HUDEP-2 (cell line): ENCODE results near the gene CLEC11A.
A peak's percentile ranks its signal among the peaks of the same experiment; 100 is the strongest.
"Not testable (repeated sequence)": the region's sequence is repeated elsewhere in the genome, so short reads cannot be mapped to it uniquely, and the experiment has no call there.

Experiments used
- DNase-seq, 76 experiments: peaks; one replicate each; lab custom pipeline; 2025; ENCODE audit not compliant: unreplicated experiment in 76 of 76; lab: John Stamatoyannopoulos, UW

The CLEC11A gene

DNA sequence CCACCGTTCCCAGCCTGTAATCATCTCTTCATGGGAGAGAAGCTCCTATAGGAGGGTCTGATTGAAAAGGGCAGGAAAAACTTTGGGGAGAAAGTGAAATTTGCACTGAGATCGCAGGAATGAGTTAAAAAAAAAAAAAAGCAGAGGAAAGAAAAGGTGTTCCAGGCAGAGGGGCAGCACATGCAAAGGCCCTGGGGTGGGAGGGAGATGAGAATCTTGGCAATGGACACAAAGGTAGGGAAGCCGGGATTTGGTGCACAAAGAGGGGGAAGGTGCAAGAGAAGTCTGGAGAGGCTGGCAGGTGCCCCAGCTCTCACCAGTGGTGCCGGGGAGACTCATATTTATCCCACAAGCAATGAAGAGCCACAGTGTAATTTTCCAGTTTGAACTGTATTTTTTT lies 30.7 kb downstream of the CLEC11A start:
- no peak for DNase-seq

DNA sequence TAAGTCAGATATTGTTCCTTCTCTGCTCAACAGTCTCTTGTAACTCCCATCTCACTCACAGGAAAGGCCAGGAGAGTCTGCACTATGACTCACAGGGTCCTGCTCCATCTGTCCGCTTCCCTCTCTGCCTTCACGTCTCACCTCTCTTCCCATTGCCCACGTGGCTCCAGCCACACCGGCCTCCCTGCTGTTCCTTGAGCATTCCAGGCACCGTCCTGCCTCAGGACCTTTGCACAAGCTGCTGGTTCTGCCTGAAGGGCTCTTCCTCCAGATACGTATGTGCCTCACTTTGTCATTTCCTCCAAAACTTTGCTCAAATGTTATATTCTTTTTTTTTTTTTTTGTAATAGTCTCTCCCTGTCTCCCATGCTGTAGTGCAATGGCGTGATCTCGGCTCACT lies 33.1 kb downstream of the CLEC11A start:
- DNase-seq, result not testable (repeated sequence)

DNA sequence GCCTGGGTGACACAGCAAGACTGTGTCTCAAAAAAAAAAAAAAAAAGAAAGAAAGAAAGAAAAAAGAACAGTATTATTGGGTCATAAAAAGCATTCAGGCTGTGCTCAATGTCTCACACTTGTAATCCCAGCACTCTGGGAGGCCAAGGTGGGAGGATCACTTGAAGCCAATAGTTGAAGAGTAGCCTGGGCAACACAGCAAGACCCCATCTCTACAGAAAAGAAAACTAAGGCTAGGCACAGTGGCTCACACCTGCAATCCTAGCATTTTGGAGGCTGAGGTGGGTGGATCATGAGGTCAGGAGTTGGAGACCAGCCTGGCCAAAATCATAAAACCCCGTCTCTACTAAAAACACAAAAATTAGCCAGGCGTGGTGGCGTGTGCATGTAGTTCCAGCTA lies 34.5 kb downstream of the CLEC11A start:
- DNase-seq, result not testable (repeated sequence)

DNA sequence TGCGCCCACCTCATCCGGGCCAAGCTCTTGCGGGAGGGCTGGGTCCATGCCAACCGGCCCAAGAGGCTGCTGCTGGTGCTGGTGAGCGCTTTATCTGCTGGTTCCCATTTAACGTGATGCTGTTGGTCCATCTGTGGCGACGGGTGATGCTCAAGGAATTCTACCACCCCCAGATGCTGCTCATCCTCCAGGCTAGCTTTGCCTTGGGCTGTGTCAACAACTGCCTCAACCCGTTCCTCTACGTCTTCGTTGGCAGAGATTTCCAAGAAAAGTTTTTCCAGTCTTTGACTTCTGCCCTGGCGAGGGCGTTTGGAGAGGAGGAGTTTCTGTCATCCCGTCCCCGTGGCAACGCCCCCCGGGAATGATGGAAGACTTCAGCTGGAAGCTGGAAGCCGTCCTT lies 35.9 kb downstream of the CLEC11A start:
- DNase-seq, result not testable (repeated sequence)

DNA sequence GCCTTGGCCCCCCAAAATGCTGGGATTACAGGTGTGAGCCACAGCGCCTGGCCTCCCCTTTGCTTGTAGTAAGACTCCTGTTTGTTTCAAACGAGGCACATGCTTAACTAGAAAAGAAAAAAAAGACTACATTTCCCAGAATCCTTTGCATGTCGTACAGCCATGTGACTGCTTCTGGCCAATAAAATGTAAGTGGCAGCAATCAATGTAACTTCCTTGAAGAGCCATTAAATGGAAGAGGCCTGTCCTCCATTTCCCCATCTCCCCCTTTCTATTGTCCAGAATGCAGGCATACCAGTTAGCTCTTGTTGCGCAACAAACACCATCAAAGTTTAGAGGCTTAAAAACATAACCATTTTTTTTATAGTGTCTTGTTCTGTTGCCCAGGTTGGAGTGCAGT lies 36.7 kb downstream of the CLEC11A start:
- DNase-seq, result peak in 14 of 76 experiments; percentile 6 to 52 (median 18)

DNA sequence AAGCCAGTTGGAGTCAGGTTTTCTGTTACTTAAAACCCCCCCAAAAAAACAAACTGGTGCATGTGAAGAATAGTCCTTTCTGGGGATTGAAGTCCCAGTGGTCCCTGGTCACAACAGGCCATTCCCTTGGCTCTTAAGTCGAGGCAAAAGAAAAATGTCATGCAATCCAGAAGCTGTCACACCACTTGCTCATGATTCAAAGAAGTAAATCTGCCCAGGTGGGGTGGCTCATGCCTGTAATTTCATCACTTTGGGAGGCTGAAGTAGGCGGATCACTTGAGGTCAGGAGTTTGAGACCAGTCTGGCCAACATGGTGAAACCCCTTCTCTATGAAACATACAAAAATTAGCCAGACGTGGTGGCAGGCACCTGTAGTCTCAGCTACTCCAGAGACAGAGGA lies 38.3 kb downstream of the CLEC11A start:
- not testable (repeated sequence) for DNase-seq

DNA sequence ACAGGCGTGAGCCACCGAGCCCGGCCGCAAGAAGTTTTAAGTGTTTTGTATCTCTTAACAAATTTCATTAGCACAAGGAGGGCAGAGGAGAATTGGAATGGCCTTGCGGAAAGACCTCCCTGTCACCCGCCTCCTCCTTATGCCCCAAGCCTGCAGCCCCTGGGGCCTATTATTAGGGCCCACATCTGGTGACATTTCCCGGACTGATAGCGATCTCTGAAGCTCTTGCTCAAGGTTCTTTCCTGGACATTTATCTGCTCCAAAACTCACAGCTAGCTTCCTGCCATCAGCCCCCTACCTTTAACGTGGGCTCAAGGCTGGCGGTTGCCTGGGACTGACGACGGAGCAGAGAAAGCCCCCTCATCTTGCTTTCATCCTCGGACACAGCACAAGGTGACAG lies 40.4 kb downstream of the CLEC11A start:
- DNase-seq, result not testable (repeated sequence)

DNA sequence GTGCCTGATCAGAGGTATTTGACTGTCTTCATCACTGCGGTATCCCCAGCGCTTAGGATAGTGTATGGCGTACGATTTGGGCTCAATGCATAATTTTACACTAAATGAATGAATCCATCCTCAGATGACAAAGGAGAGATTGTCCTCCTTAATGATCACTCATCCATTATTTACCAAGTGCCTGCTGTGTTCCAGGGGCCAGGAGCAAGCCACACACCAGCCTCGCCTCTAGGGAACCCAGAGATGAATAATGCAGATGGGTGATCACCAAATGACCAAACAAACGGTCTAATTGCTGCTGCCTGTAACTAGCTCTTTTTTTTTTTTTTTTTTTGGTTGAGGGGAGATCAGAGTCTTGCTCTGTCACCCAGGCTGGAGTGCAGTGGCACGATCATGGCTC lies 41.2 kb downstream of the CLEC11A start:
- no peak for DNase-seq

DNA sequence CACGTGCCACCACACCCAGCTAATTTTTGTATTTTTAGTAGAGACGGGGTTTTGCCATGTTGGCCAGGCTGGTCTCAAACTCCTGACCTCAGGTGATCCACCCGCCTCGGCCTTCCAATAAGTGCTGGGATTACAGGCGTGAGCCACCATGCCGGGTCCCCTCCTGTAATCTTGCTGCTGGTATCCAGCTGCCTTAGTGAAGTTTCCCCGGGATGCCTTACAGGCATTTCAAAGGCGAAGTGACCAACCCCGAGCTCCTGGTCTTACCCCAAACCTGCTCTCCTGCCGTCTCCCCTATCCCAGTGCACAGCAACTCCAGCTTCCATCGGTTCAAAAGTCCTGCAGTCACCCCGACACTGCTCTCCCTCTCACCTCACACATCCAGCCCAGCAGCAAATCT lies 43.6 kb downstream of the CLEC11A start:
- DNase-seq, result not testable (repeated sequence)

DNA sequence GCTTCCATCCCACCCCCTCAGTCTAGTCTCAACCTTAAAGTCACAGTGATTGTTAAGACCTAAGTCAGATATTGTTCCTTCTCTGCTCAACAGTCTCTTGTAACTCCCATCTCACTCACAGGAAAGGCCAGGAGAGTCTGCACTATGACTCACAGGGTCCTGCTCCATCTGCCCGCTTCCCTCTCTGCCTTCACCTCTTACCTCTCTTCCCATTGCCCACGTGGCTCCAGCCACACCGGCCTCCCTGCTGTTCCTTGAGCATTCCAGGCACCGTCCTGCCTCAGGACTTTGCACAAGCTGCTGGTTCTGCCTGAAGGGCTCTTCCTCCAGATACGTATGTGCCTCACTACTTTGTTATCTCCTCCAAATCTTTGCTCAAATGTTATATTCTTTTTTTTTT lies 44.1 kb downstream of the CLEC11A start:
- not testable (repeated sequence) for DNase-seq

DNA sequence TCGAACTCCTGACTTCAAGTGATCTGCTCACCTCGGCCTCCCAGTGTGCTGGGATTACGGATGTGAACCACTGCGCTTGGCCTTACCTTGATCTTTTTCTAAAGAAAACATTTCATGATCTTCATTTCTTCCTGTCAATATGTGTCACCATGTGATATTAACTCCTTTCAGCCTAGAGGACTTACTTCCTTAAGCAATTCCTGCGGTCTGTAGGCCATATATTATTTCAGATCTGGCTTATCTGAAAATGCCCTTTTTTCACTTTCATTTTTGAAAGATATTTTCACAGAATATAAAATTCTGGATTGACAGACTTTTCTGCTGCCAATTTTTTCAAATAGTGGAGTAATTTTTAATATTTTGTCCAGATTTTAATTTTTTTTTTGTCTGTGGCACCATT lies 45.1 kb downstream of the CLEC11A start:
- DNase-seq, result no peak

DNA sequence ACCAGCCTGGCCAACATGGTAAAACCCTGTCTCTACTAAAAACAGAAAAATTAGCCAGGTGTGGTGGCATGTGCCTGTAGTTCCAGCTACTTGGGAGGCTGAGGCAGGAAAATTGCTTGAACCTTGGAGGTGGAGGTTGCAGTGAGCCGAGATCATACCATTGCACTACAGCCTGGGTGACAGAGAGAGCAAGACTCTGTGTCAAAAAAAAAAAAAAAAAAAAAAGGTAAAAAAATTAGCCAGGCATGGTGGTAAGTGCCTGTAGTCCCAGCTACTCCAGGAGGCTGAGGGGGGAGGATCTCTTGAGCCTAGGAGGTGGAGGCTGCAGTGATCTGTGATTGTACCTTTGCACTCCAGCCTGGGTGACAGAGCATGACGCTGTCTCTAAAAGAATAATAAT lies 47.0 kb downstream of the CLEC11A start, which contains the start of gene GPR32:
TSS of gene GPR32 (plus strand) at position 301 of the 400 bp plus-strand sequence. CDS start 137 bp downstream, outside the sequence.
- DNase-seq, result not testable (repeated sequence)

DNA sequence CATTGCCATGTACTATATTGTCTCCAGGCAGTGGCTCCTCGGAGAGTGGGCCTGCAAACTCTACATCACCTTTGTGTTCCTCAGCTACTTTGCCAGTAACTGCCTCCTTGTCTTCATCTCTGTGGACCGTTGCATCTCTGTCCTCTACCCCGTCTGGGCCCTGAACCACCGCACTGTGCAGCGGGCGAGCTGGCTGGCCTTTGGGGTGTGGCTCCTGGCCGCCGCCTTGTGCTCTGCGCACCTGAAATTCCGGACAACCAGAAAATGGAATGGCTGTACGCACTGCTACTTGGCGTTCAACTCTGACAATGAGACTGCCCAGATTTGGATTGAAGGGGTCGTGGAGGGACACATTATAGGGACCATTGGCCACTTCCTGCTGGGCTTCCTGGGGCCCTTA lies 47.7 kb downstream of the CLEC11A start:
- DNase-seq, result no peak

DNA sequence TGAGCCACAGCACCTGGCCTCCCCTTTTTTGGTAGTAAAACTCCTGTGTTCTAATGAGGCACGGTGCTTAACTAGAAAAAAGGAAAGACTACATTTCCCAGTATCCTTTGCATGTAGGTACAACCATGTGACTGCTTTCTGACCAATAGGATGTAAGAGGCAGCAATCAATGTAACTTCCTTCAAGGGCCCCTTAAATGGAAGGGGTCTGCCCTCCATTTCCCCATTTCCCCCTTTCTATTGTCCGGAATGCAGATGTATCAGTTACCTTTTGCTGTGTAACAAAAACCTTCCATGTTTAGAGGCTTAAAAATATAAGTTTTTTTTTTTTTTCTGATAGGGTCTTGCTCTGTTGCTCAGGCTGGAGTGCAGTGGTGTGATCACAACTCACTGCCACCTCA lies 49.3 kb downstream of the CLEC11A start:
- peak in 10 of 76 experiments; percentile 4 to 34 (median 16) for DNase-seq

DNA sequence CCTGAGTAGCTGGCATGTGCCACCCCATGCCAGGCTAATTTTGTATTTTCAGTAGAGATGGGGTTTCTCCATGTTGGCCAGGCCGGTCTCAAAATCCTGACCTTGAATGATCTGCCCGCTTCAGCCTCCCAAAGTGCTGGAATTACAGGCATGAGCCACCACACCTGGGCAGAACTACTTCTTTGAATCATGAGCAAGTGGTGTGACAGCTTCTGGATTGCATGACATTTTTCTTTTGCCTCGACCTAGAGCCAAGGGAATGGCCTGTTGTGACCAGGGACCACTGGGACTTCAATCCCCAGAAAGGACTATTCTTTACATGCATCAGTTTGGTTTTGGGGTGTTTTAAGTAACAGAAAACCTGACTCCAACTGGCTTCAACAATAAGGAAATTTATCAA lies 49.7 kb downstream of the CLEC11A start:
- DNase-seq, result not testable (repeated sequence)

DNA sequence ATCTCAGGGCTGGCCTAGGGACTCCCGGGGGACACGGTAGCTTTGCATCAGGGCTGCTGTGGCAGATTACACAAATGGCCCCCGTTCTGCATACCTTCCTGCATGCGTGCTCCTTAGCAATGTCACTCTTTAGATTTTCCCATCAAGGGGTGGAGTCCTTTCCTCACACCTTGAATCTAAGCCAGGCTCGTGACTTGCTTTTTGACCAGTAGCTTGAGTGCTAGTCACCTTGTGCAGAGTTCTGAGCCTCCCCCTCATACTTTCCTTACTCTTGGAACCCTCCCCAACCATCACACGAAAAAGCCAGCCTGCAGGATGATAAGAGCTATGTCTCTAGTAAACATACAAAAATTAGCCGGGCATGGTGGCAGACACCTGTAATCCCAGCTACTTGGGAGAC lies 50.3 kb downstream of the CLEC11A start:
- peak in 2 of 76 experiments; percentile 20 to 22 for DNase-seq
